ENCODE data around the gene SWT1. TPM values are rescaled to one million over a fixed set of nuclear protein-coding genes. Genes with fewer than 3 reads are reported as not detected.

Gene SWT1
- total and polyA plus RNA-seq, 2 of the 13 experiments (the other 11 are each of a cell fraction or from before 2014, with no cell fraction given): 1.7 to 2.5 TPM

GRCh38 chr1:185287451-185287850 is 130.5 kb downstream of the SWT1 start:
- CTCF ChIA-PET (ENCODE audit: low intra/inter-chr PET ratio, low total read pairs): no interaction called here
- ATAC-seq: no peak
- H3K27ac ChIP-seq (ENCODE audit: extremely low read length, insufficient read depth, low read length): no peak overlapping the region
- no peaks in the 10 kb centered on the region for H3K36me3 ChIP-seq (replicated peaks in 1 of 2; ENCODE audit: control insufficient read depth in 1 of 2, insufficient read depth in 2 of 2, low read length in 2 of 2)
- H2AFZ ChIP-seq (ENCODE audit: low read length): no peak overlapping the region
- intact Hi-C loops (cut with micrococcal nuclease; ENCODE audit: unreplicated experiment) (no loop called here), in situ Hi-C loops (cut with HindIII; ENCODE audit: extremely low pct_ligation_motif_present, low pct_unique_long_range_greater_than_20kb) (no loop called here)
- H3K4me2 ChIP-seq (ENCODE audit: low read depth, low read length): no peak overlapping the region
- H3K4me1 ChIP-seq (ENCODE audit: insufficient read depth, low read length): peaks cover 3% of the 10 kb centered on the region; the same call in 1 of the 2 replicates
- POLR2A ChIA-PET: no interaction called here
- no peak for DNase-seq (ENCODE audit: low spot score)
- no peaks in the 10 kb centered on the region for H3K9me3 ChIP-seq (ENCODE audit: low read length)
- no peak overlapping the region for H3K9ac ChIP-seq (ENCODE audit: insufficient read depth, low read depth, low read length)
- BruUV-seq (replicated peaks): no TSS peak
- TF ChIP-seq ZZZ3 (CRISPR knock-in tag; IDR thresholded peaks at IDR 0.05; ENCODE audit: borderline replicate concordance) (no peak), SRY (CRISPR knock-in tag; IDR thresholded peaks at IDR 0.05) (no peak), RBAK (CRISPR knock-in tag; IDR thresholded peaks at IDR 0.05) (no peak), IKZF5 (CRISPR knock-in tag; IDR thresholded peaks at IDR 0.05) (no peak), BHLHE40 (IDR thresholded peaks at IDR 0.05; ENCODE audit: low read length) (no peak), U2AF2 (IDR thresholded peaks at IDR 0.05; ENCODE audit: low read depth, low read length) (no peak), SRF (IDR thresholded peaks at IDR 0.05; ENCODE audit: low read depth, low read length) (no peak), ZEB1 (IDR thresholded peaks at IDR 0.05; ENCODE audit: insufficient replicate concordance, low read depth) (no peak), ZBTB20 (CRISPR knock-in tag; IDR thresholded peaks at IDR 0.05; ENCODE audit: borderline replicate concordance, low read depth) (no peak), ZNF207 (IDR thresholded peaks at IDR 0.05; ENCODE audit: borderline replicate concordance) (no peak), NFATC3 (CRISPR knock-in tag; IDR thresholded peaks at IDR 0.05) (no peak), ZGPAT (CRISPR knock-in tag; IDR thresholded peaks at IDR 0.05) (no peak), FOSL1 (CRISPR knock-in tag; IDR thresholded peaks at IDR 0.05; ENCODE audit: borderline replicate concordance) (no peak)
- no peak overlapping the region for H3K4me3 ChIP-seq (replicated peaks in 1 of 3; ENCODE audit: insufficient read depth in 1 of 3, low read depth in 2 of 3, low read length in 3 of 3)
- no peaks in the 10 kb centered on the region for H3K27me3 ChIP-seq (ENCODE audit: control insufficient read depth in 1 of 2, insufficient read depth in 2 of 2, low read length in 2 of 2)
- 97% methylated on average over 2 of the region's 2 CpGs for WGBS (ENCODE audit: low lambda C conversion rate)
- FAIRE-seq: no peak
- H4K20me1 ChIP-seq (ENCODE audit: insufficient read depth, low read length): no peaks in the 10 kb centered on the region
- no peaks in the 10 kb centered on the region for H3K79me2 ChIP-seq (ENCODE audit: insufficient read depth, low read length)

Data from HepG2 (cell line).